Endodermal cell (in vitro differentiated cells): ENCODE data around the gene IL1RAPL2. TPM values are rescaled to one million over a fixed set of nuclear protein-coding genes. Genes with fewer than 3 reads are reported as not detected.

Source experiments
- DNase-seq: peaks from one replicate; pipeline ENCODE4 v3.0.0-alpha.2; 2017
- H3K27ac ChIP-seq: 2 replicates; pipeline ENCODE4 v1.5.1; 2013; ENCODE audit warnings: mild to moderate bottlenecking, low read depth, low read length, moderate library complexity
- H3K27me3 ChIP-seq: 2 replicates; pipeline ENCODE4 v1.6.1; 2013; ENCODE audit warnings: mild to moderate bottlenecking, low read length, moderate library complexity; ENCODE audit not compliant: insufficient read depth, control insufficient read depth, poor library complexity, severe bottlenecking
- H3K36me3 ChIP-seq: 2 replicates; pipeline ENCODE4 v1.7.0; 2013; ENCODE audit warnings: mild to moderate bottlenecking, low read length, moderate library complexity; ENCODE audit not compliant: control insufficient read depth, insufficient read depth
- H3K4me1 ChIP-seq: one replicate; pipeline ENCODE4 v1.7.0; 2013; ENCODE audit warnings: low read length; ENCODE audit not compliant: control insufficient read depth, insufficient read depth
- H3K4me3 ChIP-seq: 2 replicates; pipeline ENCODE4 v1.5.1; 2013; ENCODE audit warnings: mild to moderate bottlenecking, low read length, moderate library complexity
- H3K9ac ChIP-seq: 2 replicates; pipeline ENCODE4 v1.6.1; 2013; ENCODE audit warnings: mild to moderate bottlenecking, low read length, moderate library complexity; ENCODE audit not compliant: poor library complexity, severe bottlenecking; ENCODE audit errors: extremely low read depth
- H3K9me3 ChIP-seq: 2 replicates; pipeline ENCODE4 v1.6.1; 2013; ENCODE audit warnings: mild to moderate bottlenecking, low read length, moderate library complexity; ENCODE audit not compliant: control insufficient read depth
- H3K27ac Mint-ChIP-seq: 2 replicates; pipeline ENCODE4 v1.8.0; 2020; ENCODE audit warnings: mixed read lengths
- H3K27me3 Mint-ChIP-seq: 2 replicates; pipeline ENCODE4 v1.8.0; 2021; ENCODE audit warnings: mild to moderate bottlenecking, mixed read lengths; ENCODE audit not compliant: insufficient read depth
- H3K36me3 Mint-ChIP-seq: 2 replicates; pipeline ENCODE4 v1.8.0; 2020; ENCODE audit warnings: low read depth, mixed read lengths
- H3K4me1 Mint-ChIP-seq: 2 replicates; pipeline ENCODE4 v1.8.0; 2020; ENCODE audit warnings: mixed read lengths
- H3K4me3 Mint-ChIP-seq: 2 replicates; pipeline ENCODE4 v1.8.0; 2020; ENCODE audit warnings: mild to moderate bottlenecking, moderate library complexity, mixed read lengths
- H3K9me3 Mint-ChIP-seq: 2 replicates; pipeline ENCODE4 v1.8.0; 2020; ENCODE audit warnings: mild to moderate bottlenecking, mixed read lengths
- CTCF ChIP-seq: fragments of 200-600 bp; sonication (generic); conservative IDR thresholded peaks from 2 replicates; pipeline ENCODE4 v1.5.0; 2021; ENCODE audit warnings: antibody characterized with exemption, mild to moderate bottlenecking
- WGBS, 2 experiments: methylation state at CpG; one replicate each; pipeline versions ENCODE4 v1.1.5 to v1.1.7; 2013; ENCODE audit warnings: missing lambda C conversion rate in 2 of 2, mixed read lengths in 1 of 2; ENCODE audit not compliant: insufficient coverage in 1 of 2, insufficient read length in 1 of 2; 5-methylcytosine and 5-hydroxymethylcytosine counted together
- total RNA-seq, 2 donors: library from RNA; stranded (reverse); fragmentation: NEBNext Ultra II Directional in 1 of 2; extraction: Animal tissue kit (Norgen Biotek cat#: 25700) in 1 of 2; gene quantifications; 2 replicates in 1 of 2; 3 replicates in 1 of 2; pipeline ENCODE4 v1.2.1, GENCODE V29; 2021

The IL1RAPL2 gene
- total RNA-seq, 2 donors from 2014 or later = 0.13 TPM; not detected in 1

- H3K4me1 Mint-ChIP-seq = no peaks in the 10 kb centered on the region
- WGBS, 2 experiments = 79 to 100% methylated on average over 1 of the region's 1 CpG
- peaks cover 44% of the 10 kb centered on the region for H3K9me3 Mint-ChIP-seq
- H3K27me3 Mint-ChIP-seq = no peaks in the 10 kb centered on the region
- TF ChIP-seq CTCF = peak; percentile 55
- Histone ChIP-seq H3K9ac (no peak overlapping the region), H3K4me1 (no peaks in the 10 kb centered on the region), H3K9me3 (no peaks in the 10 kb centered on the region), H3K27me3 (no peaks in the 10 kb centered on the region), H3K4me3 (no peak overlapping the region), H3K36me3 (no peaks in the 10 kb centered on the region), H3K27ac (no peak overlapping the region)
- no peaks in the 10 kb centered on the region for H3K36me3 Mint-ChIP-seq
- peak; percentile 35 for DNase-seq
- no peak overlapping the region for H3K4me3 Mint-ChIP-seq
- H3K27ac Mint-ChIP-seq = no peak overlapping the region
Measured at GRCh38 chrX:105648732-105649131, 1082.7 kb downstream of the IL1RAPL2 start.

GRCh38 chrX:105650577-105650976 lies 1084.6 kb downstream of the IL1RAPL2 start:
- Mint-ChIP-seq H3K36me3 (no peaks in the 10 kb centered on the region), H3K27me3 (no peaks in the 10 kb centered on the region), H3K4me1 (no peaks in the 10 kb centered on the region), H3K9me3 (peaks cover 39% of the 10 kb centered on the region), H3K4me3 (no peak overlapping the region), H3K27ac (no peak overlapping the region)
- no peaks in the 10 kb centered on the region for H3K36me3 ChIP-seq
- H3K27me3 ChIP-seq = no peaks in the 10 kb centered on the region
- no peak overlapping the region for H3K4me3 ChIP-seq
- WGBS, 2 experiments = 100% methylated on average over 1 of the region's 1 CpG; no CpG with 5 or more reads in 1 of the 2 experiments
- H3K27ac ChIP-seq = no peak overlapping the region
- no peaks in the 10 kb centered on the region for H3K4me1 ChIP-seq
- H3K9ac ChIP-seq = no peak overlapping the region
- TF ChIP-seq CTCF = no peak
- no peak for DNase-seq
- no peaks in the 10 kb centered on the region for H3K9me3 ChIP-seq

- Histone ChIP-seq H3K4me3 (no peak overlapping the region), H3K27me3 (no peaks in the 10 kb centered on the region), H3K9ac (no peak overlapping the region), H3K9me3 (no peaks in the 10 kb centered on the region), H3K4me1 (no peaks in the 10 kb centered on the region), H3K27ac (no peak overlapping the region), H3K36me3 (no peaks in the 10 kb centered on the region)
- Mint-ChIP-seq H3K36me3 (no peaks in the 10 kb centered on the region), H3K4me3 (no peak overlapping the region), H3K27me3 (no peaks in the 10 kb centered on the region), H3K9me3 (peaks cover 36% of the 10 kb centered on the region), H3K27ac (no peak overlapping the region), H3K4me1 (no peaks in the 10 kb centered on the region)
- WGBS, 2 experiments = 91% methylated on average over 2 of the region's 2 CpGs; no CpG with 5 or more reads in 1 of the 2 experiments
- DNase-seq = no peak
- no peak for TF ChIP-seq CTCF
Measured at GRCh38 chrX:105650986-105651385, 1085.0 kb downstream of the IL1RAPL2 start.
